ENCODE measurements around the gene RAB29.

RAB29 gene

DNA sequence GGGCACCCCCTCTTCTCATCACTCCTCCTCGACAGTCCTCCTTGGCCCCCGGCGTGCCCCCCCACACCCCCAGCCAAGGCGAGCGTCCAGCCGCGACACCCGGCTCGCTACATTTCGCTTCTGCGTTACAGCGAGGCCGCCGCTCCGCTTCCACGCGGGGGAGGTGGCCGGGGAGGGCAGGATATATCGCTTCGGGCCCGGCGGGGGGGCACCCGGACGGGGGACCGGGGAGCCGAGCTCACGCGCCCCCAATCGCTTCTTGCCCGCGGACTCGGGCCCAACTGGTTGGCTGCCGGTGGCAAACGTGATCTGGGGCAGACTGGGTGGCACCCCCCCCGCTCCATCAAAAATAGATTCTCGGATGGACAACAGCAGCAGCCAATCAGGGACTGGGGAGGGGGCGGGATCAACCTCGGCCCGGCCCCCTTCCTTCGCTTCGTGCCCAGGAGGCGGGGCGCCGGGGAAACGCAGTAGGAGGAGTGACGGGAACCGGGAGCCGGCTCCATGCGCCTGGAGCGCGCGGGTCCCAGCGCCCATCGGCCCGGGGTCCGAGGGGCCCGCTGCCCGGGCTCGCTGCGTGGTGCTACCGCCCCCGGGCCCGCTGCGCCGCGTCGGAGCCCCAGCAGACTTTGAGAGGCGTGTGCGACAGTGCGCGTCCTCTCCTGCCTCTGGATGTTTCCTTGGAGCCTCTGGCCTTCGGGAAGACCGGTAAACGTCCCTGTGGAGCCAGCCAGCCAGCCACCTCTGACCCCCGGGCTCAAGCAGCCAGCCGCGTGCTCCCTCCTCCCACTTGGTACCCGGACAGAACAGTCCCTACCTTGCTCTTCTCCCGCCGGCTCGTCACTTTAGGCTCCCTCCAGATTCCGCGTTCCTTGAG, 37.8 kb upstream of the RAB29 start, which contains the start of gene SLC41A1:
Gene SLC41A1 (minus strand): TSS at position 321 of the 877 bp plus-strand sequence. CDS start 2,757 bp downstream, outside the sequence.
- peak; percentile 51; the same call in 1 of the 2 replicates for TF ChIP-seq ZFX (IDR thresholded peaks at IDR 0.05)
- TF ChIP-seq, protein P1, sequence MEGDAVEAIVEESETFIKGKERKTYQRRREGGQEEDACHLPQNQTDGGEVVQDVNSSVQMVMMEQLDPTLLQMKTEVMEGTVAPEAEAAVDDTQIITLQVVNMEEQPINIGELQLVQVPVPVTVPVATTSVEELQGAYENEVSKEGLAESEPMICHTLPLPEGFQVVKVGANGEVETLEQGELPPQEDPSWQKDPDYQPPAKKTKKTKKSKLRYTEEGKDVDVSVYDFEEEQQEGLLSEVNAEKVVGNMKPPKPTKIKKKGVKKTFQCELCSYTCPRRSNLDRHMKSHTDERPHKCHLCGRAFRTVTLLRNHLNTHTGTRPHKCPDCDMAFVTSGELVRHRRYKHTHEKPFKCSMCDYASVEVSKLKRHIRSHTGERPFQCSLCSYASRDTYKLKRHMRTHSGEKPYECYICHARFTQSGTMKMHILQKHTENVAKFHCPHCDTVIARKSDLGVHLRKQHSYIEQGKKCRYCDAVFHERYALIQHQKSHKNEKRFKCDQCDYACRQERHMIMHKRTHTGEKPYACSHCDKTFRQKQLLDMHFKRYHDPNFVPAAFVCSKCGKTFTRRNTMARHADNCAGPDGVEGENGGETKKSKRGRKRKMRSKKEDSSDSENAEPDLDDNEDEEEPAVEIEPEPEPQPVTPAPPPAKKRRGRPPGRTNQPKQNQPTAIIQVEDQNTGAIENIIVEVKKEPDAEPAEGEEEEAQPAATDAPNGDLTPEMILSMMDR (conservative IDR thresholded peaks at IDR 0.05) = no peak
- peak within 1 kb of the TSS; percentile 77 for H3K27ac ChIP-seq

DNA sequence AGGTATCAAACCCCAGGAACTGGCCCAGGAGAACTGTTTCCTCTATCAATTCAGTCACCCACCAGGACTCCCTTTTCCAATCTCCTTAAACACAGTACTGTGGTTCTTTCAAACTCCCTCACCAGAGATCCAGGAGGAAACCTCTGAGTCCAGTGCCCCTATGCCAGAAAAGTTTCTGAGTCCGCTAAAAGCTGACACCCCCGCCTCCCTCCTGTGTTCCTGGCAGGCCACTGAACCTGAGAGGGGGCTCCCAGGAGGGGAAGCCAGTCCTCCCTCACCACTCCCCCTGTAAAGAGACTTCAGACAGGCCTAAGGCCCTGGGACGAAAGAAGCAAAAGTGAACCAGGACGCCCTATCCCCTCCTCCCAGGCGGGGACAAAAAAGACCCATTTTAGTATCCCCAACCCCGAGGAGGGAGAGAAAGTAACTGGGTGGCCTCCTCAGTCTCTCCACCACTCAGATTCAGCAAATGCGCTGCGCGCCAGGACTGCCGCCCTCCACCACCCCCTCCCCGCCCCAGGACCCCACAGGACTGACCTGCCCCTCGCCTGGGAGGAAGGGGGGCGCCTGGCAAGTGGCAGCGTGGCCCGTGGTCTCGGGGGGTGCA, 37.1 kb upstream of the RAB29 start:
- H3K27ac ChIP-seq = peak overlapping the region; percentile 77

DNA sequence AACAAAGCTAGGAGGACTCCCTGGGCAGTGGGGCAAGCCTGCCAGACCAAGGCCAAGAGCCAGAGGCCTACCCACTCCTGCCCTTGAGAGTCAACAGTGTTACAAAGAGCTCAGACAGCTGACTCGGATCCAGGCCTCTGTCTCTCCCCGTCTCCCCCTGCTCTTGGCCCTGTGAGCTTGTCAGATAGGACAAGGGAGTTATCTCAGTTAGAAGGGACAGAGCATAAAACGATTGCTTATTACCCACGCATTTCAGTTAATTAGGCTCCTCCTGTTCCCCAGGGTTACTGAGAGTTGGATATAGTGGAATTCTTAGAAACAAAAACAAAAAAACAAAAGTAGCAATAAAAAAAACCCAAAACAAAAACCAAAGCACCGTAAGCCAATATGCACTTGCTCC, 36.4 kb upstream of the RAB29 start:
- no peak overlapping the region for H3K27ac ChIP-seq
- TF ChIP-seq ZFX (IDR thresholded peaks at IDR 0.05) = no peak
- TF ChIP-seq, protein P1 (conservative IDR thresholded peaks at IDR 0.05) = no peak

More for the DNA sequence above, 37.1 kb upstream of the RAB29 start:
- no peak for TF ChIP-seq ZFX (IDR thresholded peaks at IDR 0.05)
- TF ChIP-seq, protein P1 (conservative IDR thresholded peaks at IDR 0.05) = no peak

DNA sequence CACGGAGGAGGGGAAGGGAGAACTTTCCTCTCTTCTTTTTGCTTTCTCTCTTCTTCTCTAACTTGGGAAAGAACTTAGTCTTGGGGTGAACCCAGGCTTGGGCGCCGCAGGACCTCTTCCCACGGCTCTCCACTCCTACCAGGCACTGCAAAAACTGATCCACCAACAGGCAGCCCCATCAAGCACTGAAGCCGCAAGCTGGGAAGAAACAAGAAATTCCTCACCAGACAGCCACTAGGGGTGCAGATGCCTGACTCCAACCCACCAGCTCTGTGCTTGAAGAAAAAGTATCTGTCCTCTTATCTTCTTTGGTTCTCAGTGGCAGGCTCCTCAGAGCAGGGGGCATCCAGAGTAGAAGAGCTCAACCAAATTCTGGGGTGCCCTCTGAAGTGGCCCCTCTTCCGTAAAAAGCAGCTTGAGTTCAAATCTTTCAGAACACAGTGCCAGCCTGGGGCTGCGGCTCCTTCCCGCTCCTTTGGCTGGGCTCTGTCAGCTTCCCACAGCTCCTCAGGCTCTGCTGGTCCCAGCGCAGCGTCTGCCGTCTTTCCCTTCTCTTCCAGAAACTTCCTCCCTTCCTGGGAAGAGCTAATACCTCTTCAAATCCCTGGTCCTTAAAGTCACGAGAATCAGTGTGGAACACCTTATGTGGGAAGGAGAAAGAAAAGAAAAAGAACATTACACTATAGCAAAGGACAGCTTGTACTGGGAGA, 35.3 kb upstream of the RAB29 start:
- no peak for TF ChIP-seq ZFX (IDR thresholded peaks at IDR 0.05)
- TF ChIP-seq, protein P1 (conservative IDR thresholded peaks at IDR 0.05) = no peak; the same call in 1 of the 2 replicates
- no peak overlapping the region for H3K27ac ChIP-seq

DNA sequence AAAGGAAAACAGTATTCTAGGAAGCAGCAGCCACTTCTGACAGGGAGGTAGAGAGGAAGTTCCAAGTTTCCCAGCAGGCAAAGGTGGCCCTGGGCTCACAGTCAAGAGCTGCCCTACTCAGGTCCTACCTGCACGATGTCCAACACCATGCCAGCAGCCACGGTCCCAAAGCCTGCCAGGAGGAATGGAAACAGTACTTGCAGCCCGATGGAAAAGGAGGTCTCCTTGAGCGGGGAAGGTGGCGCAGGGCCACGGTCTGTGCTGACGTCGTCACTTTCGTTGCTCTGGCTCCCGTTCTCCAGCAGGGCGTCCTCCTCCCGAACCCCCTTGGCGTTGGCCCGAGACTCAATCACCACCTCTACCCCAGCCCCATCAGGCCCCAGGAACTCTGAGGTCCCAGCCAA, 34.7 kb upstream of the RAB29 start:
- TF ChIP-seq, protein P1 (conservative IDR thresholded peaks at IDR 0.05) = no peak
- no peak for TF ChIP-seq ZFX (IDR thresholded peaks at IDR 0.05)
- no peak overlapping the region for H3K27ac ChIP-seq

DNA sequence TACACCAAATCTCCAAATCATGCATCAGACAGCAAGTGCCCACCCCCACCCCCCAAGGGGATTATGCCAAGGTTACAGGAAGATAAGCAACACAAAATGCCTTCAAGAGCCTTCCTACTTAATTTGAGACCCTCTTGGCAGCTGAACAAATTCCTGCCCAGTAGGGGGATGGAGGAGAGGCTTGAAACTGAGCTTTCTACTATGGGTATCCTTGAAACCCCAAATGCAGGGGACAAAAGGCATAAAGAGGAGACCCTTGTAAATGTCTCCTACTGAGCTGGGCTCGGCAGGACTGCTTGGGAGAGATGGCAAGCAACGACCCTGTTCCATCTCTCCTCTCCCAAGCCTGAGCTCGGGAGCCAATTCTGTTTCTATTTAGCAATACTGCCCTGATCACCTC, 34.2 kb upstream of the RAB29 start:
- TF ChIP-seq ZFX (IDR thresholded peaks at IDR 0.05) = no peak
- TF ChIP-seq, protein P1 (conservative IDR thresholded peaks at IDR 0.05) = no peak
- no peak overlapping the region for H3K27ac ChIP-seq
